ENCODE data around the gene PRG3. TPM values are rescaled to one million over a fixed set of nuclear protein-coding genes. Genes with fewer than 3 reads are reported as not detected.

Gene PRG3
- total RNA-seq, 1 experiment from 2014 or later: not detected

DNA sequence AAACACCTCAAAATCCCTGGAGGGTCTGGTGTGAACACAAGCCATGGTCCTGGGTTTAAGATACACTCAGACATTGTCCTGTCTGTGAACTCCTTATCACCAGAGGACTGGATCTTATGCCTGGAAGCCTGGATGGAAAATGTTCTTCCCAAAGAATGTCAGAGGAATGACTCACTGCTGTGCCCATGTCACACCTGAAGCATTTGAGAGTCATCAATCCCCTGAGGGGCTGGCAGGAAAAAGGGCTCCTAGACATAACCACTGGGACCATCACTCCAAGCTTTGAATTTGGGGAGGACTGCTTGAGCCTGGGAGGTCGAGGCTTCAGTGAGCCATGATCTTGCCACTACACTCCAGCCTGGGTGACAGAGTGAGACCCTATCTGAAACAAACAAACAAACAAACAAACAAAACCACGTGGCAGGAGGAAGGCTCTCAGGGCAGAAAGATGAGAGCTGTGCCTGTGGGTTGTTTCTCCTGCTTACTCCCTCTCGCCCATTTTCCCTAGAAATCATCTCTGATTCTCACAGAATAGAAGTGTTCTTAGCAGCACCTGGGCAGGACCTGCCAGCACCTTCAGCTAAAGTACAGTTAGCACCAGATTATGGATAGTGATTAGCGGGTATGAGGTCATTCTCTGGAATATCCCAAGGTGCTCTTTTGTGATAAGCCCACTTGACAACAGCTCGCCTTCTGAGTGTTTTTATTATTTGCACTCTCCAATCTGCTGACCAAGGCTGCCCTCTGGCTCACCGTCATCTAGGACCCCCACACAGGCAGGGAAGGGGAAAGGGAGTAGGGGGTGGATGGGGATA lies 21.4 kb upstream of the PRG3 start:
- no peaks in the 10 kb centered on the region for H3K36me3 ChIP-seq (ENCODE audit: control insufficient read depth, insufficient read depth, low read length)
- H3K4me3 ChIP-seq (ENCODE audit: low read depth in 2 of 2, low read length in 2 of 2): no peak overlapping the region
- ATAC-seq (peak; percentile 65), DNase-seq (ENCODE audit: low read depth, low spot score) (no peak)
- POLR2A ChIA-PET: interaction anchor here (0.6 kb wide), 1 partner anchor 57 kb away, joined by 3 read pairs; no protein-coding TSS in a partner anchor
- H3K27ac ChIP-seq (ENCODE audit: low read length): no peak overlapping the region
- H3K27me3 ChIP-seq (ENCODE audit: control insufficient read depth, insufficient read depth, low read length): peaks cover 12% of the 10 kb centered on the region
- in situ Hi-C loops (cut with HindIII; ENCODE audit: low pct_unique_long_range_greater_than_20kb, low sequenced_read_pairs) (no loop called here), intact Hi-C loops (cut with micrococcal nuclease; ENCODE audit: unreplicated experiment) (no loop called here)
- H3K9me3 ChIP-seq (ENCODE audit: control insufficient read depth, insufficient read depth, low read depth, low read length): no peaks in the 10 kb centered on the region
- no TSS peak for BruUV-seq (replicated peaks)
- H3K4me1 ChIP-seq (ENCODE audit: control insufficient read depth, insufficient read depth, low read length): peaks cover 3% of the 10 kb centered on the region; the same call in 1 of the 2 replicates
- TF ChIP-seq, protein P1, sequence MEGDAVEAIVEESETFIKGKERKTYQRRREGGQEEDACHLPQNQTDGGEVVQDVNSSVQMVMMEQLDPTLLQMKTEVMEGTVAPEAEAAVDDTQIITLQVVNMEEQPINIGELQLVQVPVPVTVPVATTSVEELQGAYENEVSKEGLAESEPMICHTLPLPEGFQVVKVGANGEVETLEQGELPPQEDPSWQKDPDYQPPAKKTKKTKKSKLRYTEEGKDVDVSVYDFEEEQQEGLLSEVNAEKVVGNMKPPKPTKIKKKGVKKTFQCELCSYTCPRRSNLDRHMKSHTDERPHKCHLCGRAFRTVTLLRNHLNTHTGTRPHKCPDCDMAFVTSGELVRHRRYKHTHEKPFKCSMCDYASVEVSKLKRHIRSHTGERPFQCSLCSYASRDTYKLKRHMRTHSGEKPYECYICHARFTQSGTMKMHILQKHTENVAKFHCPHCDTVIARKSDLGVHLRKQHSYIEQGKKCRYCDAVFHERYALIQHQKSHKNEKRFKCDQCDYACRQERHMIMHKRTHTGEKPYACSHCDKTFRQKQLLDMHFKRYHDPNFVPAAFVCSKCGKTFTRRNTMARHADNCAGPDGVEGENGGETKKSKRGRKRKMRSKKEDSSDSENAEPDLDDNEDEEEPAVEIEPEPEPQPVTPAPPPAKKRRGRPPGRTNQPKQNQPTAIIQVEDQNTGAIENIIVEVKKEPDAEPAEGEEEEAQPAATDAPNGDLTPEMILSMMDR (IDR thresholded peaks at IDR 0.05): no peak
- CTCF ChIA-PET: no interaction called here

DNA sequence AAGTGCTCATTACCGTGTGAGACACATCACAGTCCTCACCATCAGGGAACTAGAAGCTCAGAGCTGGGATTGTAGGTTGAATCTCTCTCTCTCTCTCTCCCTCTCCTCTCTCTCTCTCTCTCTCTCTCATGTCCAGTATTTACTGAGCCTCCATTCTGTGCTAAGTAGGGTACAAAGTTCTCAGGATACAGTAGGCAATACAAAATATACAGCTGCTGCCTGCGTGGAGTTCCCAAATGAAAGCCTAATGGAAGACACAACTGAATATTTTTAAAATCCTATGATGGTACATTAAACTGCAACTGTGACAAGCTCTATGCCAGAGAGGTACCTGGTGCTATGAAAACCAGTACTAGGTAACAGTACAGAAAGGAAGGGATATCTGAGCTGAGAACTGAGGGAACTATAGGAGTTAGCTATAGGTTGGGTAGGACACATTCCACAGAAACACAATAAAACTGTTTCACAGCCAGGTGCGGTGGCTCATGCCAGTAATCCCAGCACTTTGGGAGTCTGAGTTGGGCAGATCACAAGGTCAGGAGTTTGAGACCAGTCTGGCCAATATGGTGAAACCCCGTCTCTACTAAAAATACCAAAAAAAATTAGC lies 19.1 kb upstream of the PRG3 start:
- ChIA-PET CTCF (no interaction called here), POLR2A (interaction anchor here (0.8 kb wide), 1 partner anchor 32 kb away, joined by 3 read pairs; no protein-coding TSS in a partner anchor)
- in situ Hi-C loops (cut with HindIII; ENCODE audit: low pct_unique_long_range_greater_than_20kb, low sequenced_read_pairs): no loop called here
- H3K4me3 ChIP-seq (ENCODE audit: low read depth in 2 of 2, low read length in 2 of 2): no peak overlapping the region
- intact Hi-C loops (cut with micrococcal nuclease; ENCODE audit: unreplicated experiment): no loop called here
- no peaks in the 10 kb centered on the region for H3K36me3 ChIP-seq (ENCODE audit: control insufficient read depth, insufficient read depth, low read length)
- H3K9me3 ChIP-seq (ENCODE audit: control insufficient read depth, insufficient read depth, low read depth, low read length): no peaks in the 10 kb centered on the region
- TF ChIP-seq, protein P2, sequence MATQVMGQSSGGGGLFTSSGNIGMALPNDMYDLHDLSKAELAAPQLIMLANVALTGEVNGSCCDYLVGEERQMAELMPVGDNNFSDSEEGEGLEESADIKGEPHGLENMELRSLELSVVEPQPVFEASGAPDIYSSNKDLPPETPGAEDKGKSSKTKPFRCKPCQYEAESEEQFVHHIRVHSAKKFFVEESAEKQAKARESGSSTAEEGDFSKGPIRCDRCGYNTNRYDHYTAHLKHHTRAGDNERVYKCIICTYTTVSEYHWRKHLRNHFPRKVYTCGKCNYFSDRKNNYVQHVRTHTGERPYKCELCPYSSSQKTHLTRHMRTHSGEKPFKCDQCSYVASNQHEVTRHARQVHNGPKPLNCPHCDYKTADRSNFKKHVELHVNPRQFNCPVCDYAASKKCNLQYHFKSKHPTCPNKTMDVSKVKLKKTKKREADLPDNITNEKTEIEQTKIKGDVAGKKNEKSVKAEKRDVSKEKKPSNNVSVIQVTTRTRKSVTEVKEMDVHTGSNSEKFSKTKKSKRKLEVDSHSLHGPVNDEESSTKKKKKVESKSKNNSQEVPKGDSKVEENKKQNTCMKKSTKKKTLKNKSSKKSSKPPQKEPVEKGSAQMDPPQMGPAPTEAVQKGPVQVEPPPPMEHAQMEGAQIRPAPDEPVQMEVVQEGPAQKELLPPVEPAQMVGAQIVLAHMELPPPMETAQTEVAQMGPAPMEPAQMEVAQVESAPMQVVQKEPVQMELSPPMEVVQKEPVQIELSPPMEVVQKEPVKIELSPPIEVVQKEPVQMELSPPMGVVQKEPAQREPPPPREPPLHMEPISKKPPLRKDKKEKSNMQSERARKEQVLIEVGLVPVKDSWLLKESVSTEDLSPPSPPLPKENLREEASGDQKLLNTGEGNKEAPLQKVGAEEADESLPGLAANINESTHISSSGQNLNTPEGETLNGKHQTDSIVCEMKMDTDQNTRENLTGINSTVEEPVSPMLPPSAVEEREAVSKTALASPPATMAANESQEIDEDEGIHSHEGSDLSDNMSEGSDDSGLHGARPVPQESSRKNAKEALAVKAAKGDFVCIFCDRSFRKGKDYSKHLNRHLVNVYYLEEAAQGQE (IDR thresholded peaks at IDR 0.05; ENCODE audit: insufficient read depth in 1 of 2, low read depth in 2 of 2, low read length in 1 of 2): no peak
- ATAC-seq: no peak
- DNase-seq (ENCODE audit: low read depth, low spot score): no peak
- peaks cover 16% of the 10 kb centered on the region for H3K27me3 ChIP-seq (ENCODE audit: control insufficient read depth, insufficient read depth, low read length)
- peaks cover 3% of the 10 kb centered on the region; the same call in 1 of the 2 replicates for H3K4me1 ChIP-seq (ENCODE audit: control insufficient read depth, insufficient read depth, low read length)
- H3K27ac ChIP-seq (ENCODE audit: low read length): no peak overlapping the region
- BruUV-seq (replicated peaks): no TSS peak

DNA sequence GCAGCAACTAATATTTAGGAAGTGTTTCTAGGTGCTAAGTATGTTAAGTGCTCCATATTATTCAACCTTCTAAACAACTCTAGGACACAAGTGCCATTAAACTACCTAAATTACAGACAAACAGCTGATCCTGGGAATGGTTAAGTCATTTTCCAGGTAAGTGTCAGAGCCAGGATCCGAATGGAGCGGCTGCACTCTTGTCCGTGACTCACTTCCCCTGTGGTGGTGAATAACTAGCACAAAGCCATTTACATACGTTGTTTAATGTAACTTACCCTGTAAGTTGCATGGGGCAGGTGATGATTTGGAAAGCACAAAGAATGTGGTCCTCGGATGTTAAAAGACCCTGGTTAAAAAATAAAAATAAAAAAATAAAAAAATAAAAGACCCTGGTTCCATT lies 18.3 kb upstream of the PRG3 start:
- ATAC-seq (no peak), DNase-seq (ENCODE audit: low read depth, low spot score) (no peak)
- Histone ChIP-seq H3K4me1 (ENCODE audit: control insufficient read depth, insufficient read depth, low read length) (peaks cover 3% of the 10 kb centered on the region; the same call in 1 of the 2 replicates), H3K27me3 (ENCODE audit: control insufficient read depth, insufficient read depth, low read length) (peaks cover 18% of the 10 kb centered on the region), H3K27ac (ENCODE audit: low read length) (no peak overlapping the region), H3K4me3 (ENCODE audit: low read depth in 2 of 2, low read length in 2 of 2) (no peak overlapping the region), H3K9me3 (ENCODE audit: control insufficient read depth, insufficient read depth, low read depth, low read length) (no peaks in the 10 kb centered on the region), H3K36me3 (ENCODE audit: control insufficient read depth, insufficient read depth, low read length) (no peaks in the 10 kb centered on the region)
- ChIA-PET CTCF (no interaction called here), POLR2A (interaction anchor here (0.8 kb wide), 1 partner anchor 31 kb away, joined by 3 read pairs; no protein-coding TSS in a partner anchor)
- no TSS peak for BruUV-seq (replicated peaks)
- intact Hi-C loops (cut with micrococcal nuclease; ENCODE audit: unreplicated experiment) (no loop called here), in situ Hi-C loops (cut with HindIII; ENCODE audit: low pct_unique_long_range_greater_than_20kb, low sequenced_read_pairs) (no loop called here)
- TF ChIP-seq, protein P1 (IDR thresholded peaks at IDR 0.05): no peak
- no peak for TF ChIP-seq POLR2AphosphoS5 (IDR thresholded peaks at IDR 0.05; ENCODE audit: low read depth, low read length)
- TF ChIP-seq TCF7L2 (IDR thresholded peaks at IDR 0.05; ENCODE audit: low read depth, low read length): no peak
- no peak for TF ChIP-seq SIN3A (IDR thresholded peaks at IDR 0.05; ENCODE audit: borderline replicate concordance, insufficient read depth, low read depth, low read length)
- TF ChIP-seq, protein P2 (IDR thresholded peaks at IDR 0.05; ENCODE audit: insufficient read depth in 1 of 2, low read depth in 2 of 2, low read length in 1 of 2): no peak

Measured in Panc1 (cell line).